WTC11 (cell line): Measurements from ENCODE around the gene ZNF212. TPM values are rescaled to one million over a fixed set of nuclear protein-coding genes. Genes with fewer than 3 reads are reported as not detected.

Source experiments
- ATAC-seq: fragments of 200-7000 bp; cut with Tn5 transposase; 2 replicates; pipeline ENCODE4 v1.10.0; 2021; ENCODE audit warnings: mild to moderate bottlenecking, moderate library complexity
- CTCF ChIA-PET: fragments of 300-600 bp; sonication (Branson Sonifier 250); formaldehyde crosslinking; loops from one replicate; lab custom pipeline; 2021; ENCODE audit warnings: antibody characterized with exemption; lab: Charles Lee
- POLR2A ChIA-PET: fragments of 350-600 bp; sonication (Branson Sonifier 250); formaldehyde crosslinking; loops from one replicate; lab custom pipeline; 2021; ENCODE audit warnings: antibody characterized with exemption; lab: Charles Lee
- DNase-seq: peaks from one replicate; pipeline ENCODE4 v3.0.0; 2021; ENCODE audit warnings: low spot score
- H3K27ac Mint-ChIP-seq: 2 replicates; pipeline ENCODE4 v1.8.0; 2021; ENCODE audit warnings: mixed read lengths
- H3K27me3 Mint-ChIP-seq: 2 replicates; pipeline ENCODE4 v1.8.0; 2021; ENCODE audit warnings: low read depth, mild to moderate bottlenecking, moderate library complexity, mixed read lengths
- H3K36me3 Mint-ChIP-seq: 2 replicates; pipeline ENCODE4 v1.8.0; 2021; ENCODE audit warnings: mixed read lengths
- H3K4me1 Mint-ChIP-seq: 2 replicates; pipeline ENCODE4 v1.8.0; 2022; ENCODE audit warnings: mixed read lengths
- H3K4me3 Mint-ChIP-seq: 2 replicates; pipeline ENCODE4 v1.8.0; 2021; ENCODE audit warnings: mild to moderate bottlenecking, moderate library complexity, mixed read lengths
- H3K9me3 Mint-ChIP-seq: 2 replicates; pipeline ENCODE4 v1.8.0; 2021; ENCODE audit warnings: mixed read lengths
- AR ChIP-seq: fragments of 250-450 bp; sonication (Bioruptor Pico); IDR thresholded peaks from 2 replicates; pipeline ENCODE4 v1.9.0; 2021; ENCODE audit warnings: mild to moderate bottlenecking
- ERG ChIP-seq: fragments of 250-450 bp; sonication (Bioruptor Pico); IDR thresholded peaks from 2 replicates; pipeline ENCODE4 v1.8.0; 2021; ENCODE audit warnings: mild to moderate bottlenecking
- FOXP4 ChIP-seq: sonication (generic); formaldehyde crosslinking; IDR thresholded peaks from 2 replicates; pipeline ENCODE4 v1.8.0; 2022; ENCODE audit warnings: mild to moderate bottlenecking, missing genetic modification reagents
- IRF1 ChIP-seq: sonication (generic); formaldehyde crosslinking; IDR thresholded peaks from 2 replicates; pipeline ENCODE4 v1.8.0; 2023; ENCODE audit warnings: missing genetic modification reagents
- JAZF1 ChIP-seq: fragments of 250-450 bp; sonication (Bioruptor Pico); IDR thresholded peaks from 2 replicates; pipeline ENCODE4 v1.9.0; 2021; ENCODE audit warnings: moderate library complexity, mild to moderate bottlenecking, inconsistent platforms
- MAX ChIP-seq: sonication (generic); formaldehyde crosslinking; IDR thresholded peaks from 2 replicates; pipeline ENCODE4 v1.8.0; 2022; ENCODE audit warnings: mild to moderate bottlenecking, missing genetic modification reagents
- MYBL2 ChIP-seq: sonication (generic); formaldehyde crosslinking; IDR thresholded peaks from 2 replicates; pipeline ENCODE4 v1.8.1; 2023; ENCODE audit warnings: mild to moderate bottlenecking, moderate library complexity, missing genetic modification reagents
- NR2C2 ChIP-seq: sonication (generic); formaldehyde crosslinking; IDR thresholded peaks from 2 replicates; pipeline ENCODE4 v1.8.0; 2022; ENCODE audit warnings: mild to moderate bottlenecking, missing genetic modification reagents
- PRRX2 ChIP-seq: fragments of 250-450 bp; sonication (Bioruptor Pico); IDR thresholded peaks from 2 replicates; pipeline ENCODE4 v1.8.0; 2021; ENCODE audit warnings: mild to moderate bottlenecking
- RORB ChIP-seq: fragments of 250-450 bp; sonication (Bioruptor Pico); IDR thresholded peaks from 2 replicates; pipeline ENCODE4 v1.9.0; 2021; ENCODE audit warnings: mild to moderate bottlenecking
- SOX15 ChIP-seq: fragments of 250-450 bp; sonication (Bioruptor Pico); IDR thresholded peaks from 2 replicates; pipeline ENCODE4 v1.9.0; 2021; ENCODE audit warnings: mild to moderate bottlenecking
- STAT6 ChIP-seq: sonication (generic); formaldehyde crosslinking; conservative IDR thresholded peaks from 2 replicates; pipeline ENCODE4 v1.8.1; 2023; ENCODE audit warnings: mild to moderate bottlenecking, low read depth, missing genetic modification reagents, moderate library complexity
- ZBTB43 ChIP-seq: sonication (generic); formaldehyde crosslinking; IDR thresholded peaks from 2 replicates; pipeline ENCODE4 v1.8.1; 2023; ENCODE audit warnings: mild to moderate bottlenecking, missing genetic modification reagents
- ZMAT4 ChIP-seq: fragments of 250-450 bp; sonication (Bioruptor Pico); IDR thresholded peaks from 2 replicates; pipeline ENCODE4 v1.9.0; 2021; ENCODE audit warnings: mild to moderate bottlenecking
- ZNF232 ChIP-seq: sonication (generic); formaldehyde crosslinking; IDR thresholded peaks from 2 replicates; pipeline ENCODE4 v1.8.0; 2022; ENCODE audit warnings: mild to moderate bottlenecking, missing genetic modification reagents
- ZNF263 ChIP-seq: sonication (generic); formaldehyde crosslinking; IDR thresholded peaks from 2 replicates; pipeline ENCODE4 v1.8.1; 2022; ENCODE audit warnings: low read depth, mild to moderate bottlenecking, moderate library complexity, missing genetic modification reagents
- ZNF671 ChIP-seq: fragments of 250-450 bp; sonication (Bioruptor Pico); IDR thresholded peaks from 2 replicates; pipeline ENCODE4 v1.8.0; 2021; ENCODE audit warnings: mild to moderate bottlenecking
- total RNA-seq: library from RNA; stranded (reverse); gene quantifications from 3 replicates; pipeline ENCODE4 v1.2.3, GENCODE V29; 2021

Gene ZNF212
- total RNA-seq, 1 experiment from 2014 or later, result 23.0 TPM

- TF ChIP-seq ZNF671 (CRISPR knock-in tag), result no peak
- no peak for TF ChIP-seq ZNF263
- TF ChIP-seq, all 79 proteins: peak for 0
These were observed 56.9 kb downstream of the ZNF212 start (continued) for GRCh38 chr7:149296368-149296767.

GRCh38 chr7:149297034-149297755, 57.7 kb downstream of the ZNF212 start:
- no peak for ATAC-seq
- Mint-ChIP-seq H3K36me3 (peaks cover 10% of the 10 kb centered on the region), H3K4me3 (no peak overlapping the region), H3K4me1 (peaks cover 14% of the 10 kb centered on the region), H3K27me3 (peaks cover 5% of the 10 kb centered on the region; the same call in 1 of the 2 replicates), H3K27ac (no peak overlapping the region), H3K9me3 (peaks cover 25% of the 10 kb centered on the region)
- ChIA-PET CTCF (interaction anchor here (0.8 kb wide), 1 partner anchor 13 kb away, joined by 3 read pairs; no protein-coding TSS in a partner anchor), POLR2A (no interaction called here)
- no peak for DNase-seq
- TF ChIP-seq FOXP4 (CRISPR knock-in tag) (no peak), SOX15 (CRISPR knock-in tag) (no peak), JAZF1 (no peak), PRRX2 (no peak), MYBL2 (CRISPR knock-in tag) (no peak), STAT6 (CRISPR knock-in tag) (no peak), ZNF232 (no peak), ZMAT4 (CRISPR knock-in tag) (no peak), MAX (CRISPR knock-in tag) (no peak), IRF1 (CRISPR knock-in tag) (no peak), NR2C2 (CRISPR knock-in tag) (no peak), AR (CRISPR knock-in tag) (no peak), ZBTB43 (CRISPR knock-in tag) (no peak), ERG (no peak), RORB (CRISPR knock-in tag) (no peak)
